RKO (cell line): ENCODE measurements around the gene MYL12A.
A peak's percentile ranks its signal among the peaks of the same experiment; 100 is the strongest.

Experiments used
- DNase-seq: peaks from one replicate; pipeline ENCODE4 v3.0.0-alpha.2; 2016; ENCODE audit warnings: low spot score

MYL12A gene

GRCh38 chr18:3283253-3283863 is 35.8 kb downstream of the MYL12A start:
- no peak for DNase-seq

GRCh38 chr18:3283908-3284307 is 36.3 kb downstream of the MYL12A start:
- DNase-seq, result no peak

- DNase-seq, result no peak
Observed at GRCh38 chr18:3284501-3284900, 36.9 kb downstream of the MYL12A start.

GRCh38 chr18:3286159-3286558 is 38.6 kb downstream of the MYL12A start:
- DNase-seq, result no peak

- DNase-seq, result peak; percentile 25
Observed at GRCh38 chr18:3293196-3293951, 45.8 kb downstream of the MYL12A start.

- DNase-seq, result no peak
Observed at GRCh38 chr18:3294435-3295080, 47.0 kb downstream of the MYL12A start.

GRCh38 chr18:3297025-3297984 is 49.7 kb downstream of the MYL12A start:
- DNase-seq, result peak; percentile 98

- DNase-seq, result no peak
Observed at GRCh38 chr18:3304832-3305231, 57.2 kb downstream of the MYL12A start.

- DNase-seq, result peak; percentile 56
Observed at GRCh38 chr18:3305354-3305762, 57.8 kb downstream of the MYL12A start.
